ENCODE results near the gene CYP2W1. TPM values are rescaled to one million over a fixed set of nuclear protein-coding genes. Genes with fewer than 3 reads are reported as not detected.
"Not testable (repeated sequence)": the region's sequence is repeated elsewhere in the genome, so short reads cannot be mapped to it uniquely, and the experiment has no call there.

CYP2W1 gene
- total RNA-seq, 1 experiment from 2014 or later: not detected

GRCh38 chr7:939843-940242, 43.1 kb upstream of the CYP2W1 start:
- Mint-ChIP-seq H3K9me3 (ENCODE audit: unreplicated experiment) (no peaks in the 10 kb centered on the region), H3K36me3 (ENCODE audit: insufficient read depth, unreplicated experiment) (no peaks in the 10 kb centered on the region), H3K27ac (ENCODE audit: low read depth, unreplicated experiment) (no peak overlapping the region), H3K4me3 (ENCODE audit: unreplicated experiment) (no peak overlapping the region), H3K4me1 (ENCODE audit: insufficient read depth, unreplicated experiment) (peaks cover 3% of the 10 kb centered on the region), H3K27me3 (ENCODE audit: insufficient read depth, unreplicated experiment) (peaks cover 21% of the 10 kb centered on the region)
- DNase-seq (ENCODE audit: unreplicated experiment): no peak
- ChIA-PET POLR2A (no interaction called here), CTCF (no interaction called here)
- TF ChIP-seq CTCF (IDR thresholded peaks at IDR 0.05; ENCODE audit: unreplicated experiment): no peak
- intact Hi-C loops (cut with micrococcal nuclease): no loop called here
- BruUV-seq (replicated peaks): no TSS peak

GRCh38 chr7:940599-941408, 42.2 kb upstream of the CYP2W1 start:
- Mint-ChIP-seq H3K27ac (ENCODE audit: low read depth, unreplicated experiment) (no peak overlapping the region), H3K4me3 (ENCODE audit: unreplicated experiment) (no peak overlapping the region), H3K27me3 (ENCODE audit: insufficient read depth, unreplicated experiment) (peaks cover 21% of the 10 kb centered on the region), H3K9me3 (ENCODE audit: unreplicated experiment) (no peaks in the 10 kb centered on the region), H3K4me1 (ENCODE audit: insufficient read depth, unreplicated experiment) (peaks cover 5% of the 10 kb centered on the region), H3K36me3 (ENCODE audit: insufficient read depth, unreplicated experiment) (no peaks in the 10 kb centered on the region)
- BruUV-seq (replicated peaks): no TSS peak
- DNase-seq (ENCODE audit: unreplicated experiment): no peak
- POLR2A ChIA-PET: interaction anchor here (1.7 kb wide), 1 partner anchor 12 kb away, joined by 9 read pairs; no protein-coding TSS in a partner anchor
- intact Hi-C loops (cut with micrococcal nuclease): no loop called here
- TF ChIP-seq CTCF (IDR thresholded peaks at IDR 0.05; ENCODE audit: unreplicated experiment): no peak
- CTCF ChIA-PET: no interaction called here

GRCh38 chr7:943793-944192, 39.2 kb upstream of the CYP2W1 start:
- intact Hi-C loops (cut with micrococcal nuclease); H3K4me1 Mint-ChIP-seq (ENCODE audit: insufficient read depth, unreplicated experiment); DNase-seq (ENCODE audit: unreplicated experiment): not testable (repeated sequence)

GRCh38 chr7:944744-945143, 38.2 kb upstream of the CYP2W1 start:
- Mint-ChIP-seq H3K4me1 (ENCODE audit: insufficient read depth, unreplicated experiment) (peaks cover 5% of the 10 kb centered on the region), H3K9me3 (ENCODE audit: unreplicated experiment) (no peaks in the 10 kb centered on the region), H3K27me3 (ENCODE audit: insufficient read depth, unreplicated experiment) (peaks cover 21% of the 10 kb centered on the region), H3K27ac (ENCODE audit: low read depth, unreplicated experiment) (peak overlapping the region; percentile 59), H3K36me3 (ENCODE audit: insufficient read depth, unreplicated experiment) (no peaks in the 10 kb centered on the region), H3K4me3 (ENCODE audit: unreplicated experiment) (no peak overlapping the region)
- no peak for TF ChIP-seq CTCF (IDR thresholded peaks at IDR 0.05; ENCODE audit: unreplicated experiment)
- no peak for DNase-seq (ENCODE audit: unreplicated experiment)
- no TSS peak for BruUV-seq (replicated peaks)
- ChIA-PET CTCF (interaction anchor here (1.4 to 1.7 kb wide), 2 partner anchors 16 to 32 kb away, joined by 3 to 5 read pairs; no protein-coding TSS in a partner anchor), POLR2A (interaction anchor here (1.1 to 1.9 kb wide), 7 partner anchors 9 to 68 kb away, joined by 3 to 15 read pairs (median 5); partner anchors contain the start of genes COX19 and GET4)
- intact Hi-C loops (cut with micrococcal nuclease): no loop called here

More at GRCh38 chr7:943793-944192, 39.2 kb upstream of the CYP2W1 start:
- POLR2A ChIA-PET; BruUV-seq (replicated peaks); H3K27ac Mint-ChIP-seq (ENCODE audit: low read depth, unreplicated experiment); CTCF ChIA-PET; H3K9me3 Mint-ChIP-seq (ENCODE audit: unreplicated experiment); H3K36me3 Mint-ChIP-seq (ENCODE audit: insufficient read depth, unreplicated experiment); H3K4me3 Mint-ChIP-seq (ENCODE audit: unreplicated experiment): not testable (repeated sequence)
- H3K27me3 Mint-ChIP-seq (ENCODE audit: insufficient read depth, unreplicated experiment): peaks cover 21% of the 10 kb centered on the region
